Stimulated activated effector memory CD8-positive, alpha-beta T cell treated with anti-CD3 and anti-CD28 coated beads, Interleukin-12 subunit alpha, Interleukin-12 subunit beta, amount 100 ng/mL, for 72 hours (primary cell): ENCODE measurements around the gene FIGN.

Experiments used
- ATAC-seq: fragments of 150-1000 bp; cut with Tn5 transposase; 2 replicates; pipeline ENCODE4 v1.10.0; 2021
- DNase-seq, 2 donors: peaks; one replicate each; pipeline ENCODE4 v3.0.0; 2021 to 2022; ENCODE audit warnings: low spot score in 2 of 2
- H3K27ac Mint-ChIP-seq: one replicate; pipeline ENCODE4 v1.8.0; 2022; ENCODE audit warnings: mild to moderate bottlenecking, mixed read lengths
- H3K36me3 Mint-ChIP-seq: one replicate; pipeline ENCODE4 v1.8.0; 2022; ENCODE audit warnings: mild to moderate bottlenecking, mixed read lengths
- H3K4me1 Mint-ChIP-seq: one replicate; pipeline ENCODE4 v1.8.0; 2022; ENCODE audit warnings: mixed read lengths
- H3K4me3 Mint-ChIP-seq: one replicate; pipeline ENCODE4 v1.8.0; 2022; ENCODE audit warnings: mild to moderate bottlenecking, mixed read lengths
- H3K9me3 Mint-ChIP-seq: one replicate; pipeline ENCODE4 v1.8.0; 2022; ENCODE audit warnings: mixed read lengths

The FIGN gene

DNA sequence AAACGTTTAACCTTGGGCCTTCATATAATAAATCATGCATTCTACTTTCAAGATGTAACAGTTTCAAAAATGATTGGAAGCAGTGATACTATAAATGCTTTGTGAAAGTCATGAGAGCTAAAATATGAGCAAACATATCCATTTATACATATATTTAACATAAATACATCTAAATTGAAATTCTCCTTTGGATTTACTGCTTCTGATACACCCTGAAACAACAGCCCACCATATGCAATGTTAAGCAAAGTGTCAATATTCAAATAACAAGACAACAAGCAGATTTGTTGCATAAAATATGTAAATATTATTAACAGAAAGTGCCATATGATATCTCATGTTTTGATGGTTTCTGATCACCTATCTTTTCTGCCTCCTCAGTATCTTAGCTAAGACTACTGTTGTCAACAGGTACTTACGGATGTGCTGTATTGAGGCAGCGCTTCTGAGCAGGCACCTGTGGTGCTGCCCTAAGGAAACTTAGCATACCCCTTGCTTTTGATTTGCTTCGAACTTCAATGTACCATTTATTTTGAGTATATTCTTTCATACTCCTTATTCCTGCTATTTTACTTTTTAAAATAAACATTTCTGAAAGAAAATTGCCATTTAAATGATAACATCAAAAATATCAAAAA lies 6.1 kb downstream of the FIGN start:
- Mint-ChIP-seq H3K27ac (no peak overlapping the region), H3K4me1 (no peaks in the 10 kb centered on the region), H3K36me3 (no peaks in the 10 kb centered on the region), H3K4me3 (no peak overlapping the region), H3K9me3 (peaks cover 4% of the 10 kb centered on the region)
- ATAC-seq, result no peak
- no peak for DNase-seq

DNA sequence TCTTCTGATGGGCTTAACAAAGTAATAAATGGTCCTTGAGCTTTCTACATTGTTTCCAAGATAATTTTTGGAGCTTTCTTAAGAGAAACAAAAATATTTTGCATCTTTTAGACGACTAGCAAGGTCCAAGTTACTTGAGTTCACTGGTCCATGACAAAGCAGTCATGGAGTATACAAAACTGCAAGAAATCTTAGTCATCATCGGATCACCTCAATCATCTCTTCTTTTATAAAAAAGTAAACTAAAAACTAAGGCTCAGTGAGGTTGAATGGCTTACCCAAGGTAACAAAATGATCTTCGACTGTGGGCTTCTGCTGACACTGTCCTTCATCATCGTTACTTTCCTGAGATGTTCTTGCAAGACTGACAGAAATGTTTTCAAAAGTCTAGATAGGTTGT lies 11.9 kb downstream of the FIGN start:
- Mint-ChIP-seq H3K9me3 (peaks cover 7% of the 10 kb centered on the region), H3K4me3 (no peak overlapping the region), H3K36me3 (no peaks in the 10 kb centered on the region), H3K4me1 (no peaks in the 10 kb centered on the region), H3K27ac (no peak overlapping the region)
- no peak for ATAC-seq
- no peak for DNase-seq

DNA sequence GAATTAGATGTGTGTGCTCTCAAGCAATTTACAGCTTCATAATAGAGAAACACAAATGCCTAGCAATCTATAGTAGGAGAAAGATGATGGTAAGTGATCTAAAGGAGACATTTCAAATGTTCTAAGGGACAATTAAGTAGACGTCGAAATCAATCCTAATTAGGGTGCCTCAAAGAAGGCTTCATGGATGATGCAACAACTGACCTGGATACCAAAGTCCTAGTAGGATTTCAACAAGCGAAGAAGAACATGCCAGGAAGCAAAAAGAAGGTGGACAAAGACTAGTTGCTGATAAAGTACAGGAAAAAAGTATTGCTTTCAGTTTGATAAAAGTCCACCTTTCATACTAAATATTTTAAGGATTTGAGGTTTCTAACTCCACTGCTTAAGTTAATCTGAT lies 12.5 kb downstream of the FIGN start:
- no peak for DNase-seq
- H3K27ac Mint-ChIP-seq, result no peak overlapping the region
- H3K4me1 Mint-ChIP-seq, result no peaks in the 10 kb centered on the region
- no peak for ATAC-seq
- H3K4me3 Mint-ChIP-seq, result no peak overlapping the region
- H3K9me3 Mint-ChIP-seq, result peaks cover 7% of the 10 kb centered on the region
- no peaks in the 10 kb centered on the region for H3K36me3 Mint-ChIP-seq

DNA sequence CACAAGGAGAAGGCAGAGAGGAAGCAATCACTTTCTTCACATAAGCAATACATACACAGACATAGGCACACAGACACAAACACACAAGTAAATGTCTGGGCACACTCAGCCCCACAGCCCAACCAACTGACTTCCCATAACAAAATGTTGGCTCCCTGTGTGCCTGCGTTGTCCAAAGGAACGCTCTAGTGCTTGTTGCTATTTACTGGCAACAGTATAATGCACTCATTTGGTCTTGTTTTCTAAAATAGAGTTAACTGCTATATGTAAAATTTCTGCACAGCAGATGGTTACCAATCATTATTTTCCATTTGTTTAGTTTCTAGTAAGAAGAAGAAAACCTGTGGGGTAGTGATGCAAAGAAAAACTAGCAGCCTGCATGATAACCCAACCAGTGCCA lies 16.5 kb downstream of the FIGN start:
- DNase-seq (no peak), ATAC-seq (no peak)
- Mint-ChIP-seq H3K27ac (no peak overlapping the region), H3K4me1 (no peaks in the 10 kb centered on the region), H3K9me3 (peaks cover 17% of the 10 kb centered on the region), H3K36me3 (no peaks in the 10 kb centered on the region), H3K4me3 (no peak overlapping the region)

DNA sequence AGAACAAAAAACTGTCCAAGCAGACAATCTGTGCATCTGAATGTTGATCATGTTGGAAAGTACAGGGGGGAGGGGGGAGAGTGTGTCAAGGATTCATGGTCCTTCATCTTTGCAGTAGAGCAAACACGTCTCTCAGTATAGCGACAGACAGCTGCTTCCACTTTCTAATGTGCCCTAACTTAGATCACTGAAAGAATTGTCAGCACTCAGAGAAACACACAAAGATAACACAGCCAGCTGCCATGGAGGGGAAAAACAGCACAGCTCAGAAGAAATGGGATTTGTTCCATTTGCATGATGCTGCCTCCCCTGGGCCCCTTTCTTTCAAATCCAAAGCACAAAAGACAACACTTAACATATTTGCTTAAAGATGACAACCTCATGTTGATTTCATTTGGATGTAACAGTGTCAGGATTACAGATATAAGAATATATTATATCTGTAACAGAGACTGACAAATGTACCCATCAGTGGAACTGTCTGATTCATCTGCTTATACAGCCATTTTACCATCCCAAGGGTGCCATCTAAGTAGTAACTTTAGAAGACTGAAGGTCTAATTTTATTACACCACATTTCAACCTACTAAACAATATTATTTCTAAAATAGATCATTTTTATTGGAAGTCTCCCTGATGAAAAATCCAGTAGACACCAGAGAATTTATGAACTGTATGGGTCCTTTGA lies 17.7 kb downstream of the FIGN start:
- ATAC-seq (no peak), DNase-seq (no peak)
- no peak overlapping the region for H3K4me3 Mint-ChIP-seq
- peaks cover 17% of the 10 kb centered on the region for H3K9me3 Mint-ChIP-seq
- H3K4me1 Mint-ChIP-seq, result no peaks in the 10 kb centered on the region
- H3K36me3 Mint-ChIP-seq, result no peaks in the 10 kb centered on the region
- no peak overlapping the region for H3K27ac Mint-ChIP-seq

DNA sequence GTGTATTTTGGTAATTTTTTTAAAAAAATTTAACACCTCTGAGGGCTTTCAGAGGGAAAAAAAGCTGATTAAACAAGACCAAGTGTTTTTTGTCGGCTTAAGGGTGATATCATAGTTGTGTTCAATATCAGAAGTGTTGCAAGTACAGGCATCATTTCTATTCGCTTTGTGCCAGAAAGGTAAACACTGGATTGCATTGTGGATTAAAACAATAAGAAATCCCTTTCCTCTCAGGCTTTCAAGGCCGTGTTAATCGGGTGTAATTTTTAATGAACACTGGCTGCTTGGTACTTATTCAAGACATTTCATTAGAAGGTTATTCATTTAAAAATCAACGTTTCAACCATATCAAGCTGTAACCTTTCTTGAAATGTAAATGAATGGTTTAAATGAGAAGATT lies 18.3 kb downstream of the FIGN start:
- DNase-seq, result no peak
- H3K27ac Mint-ChIP-seq, result no peak overlapping the region
- H3K36me3 Mint-ChIP-seq, result no peaks in the 10 kb centered on the region
- peaks cover 17% of the 10 kb centered on the region for H3K9me3 Mint-ChIP-seq
- H3K4me3 Mint-ChIP-seq, result no peak overlapping the region
- no peak for ATAC-seq
- no peaks in the 10 kb centered on the region for H3K4me1 Mint-ChIP-seq

DNA sequence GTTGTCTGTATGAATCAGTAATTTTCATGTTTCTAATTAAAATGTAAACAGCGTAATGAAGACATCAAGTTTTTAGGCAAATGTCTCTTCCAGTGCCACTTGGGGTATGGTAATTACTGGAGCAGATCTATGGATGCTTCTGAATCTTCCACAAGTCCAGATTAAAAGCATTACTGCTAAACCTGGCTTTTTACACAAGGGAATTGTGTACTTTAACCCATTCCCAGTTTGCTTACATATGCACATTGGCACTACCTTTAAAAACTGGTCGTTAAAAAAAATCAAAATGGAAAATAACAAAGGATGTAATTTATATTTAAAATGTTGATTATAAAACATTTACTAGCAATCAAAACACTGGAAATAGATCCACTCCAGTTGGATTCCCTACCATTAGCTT lies 19.7 kb downstream of the FIGN start:
- Mint-ChIP-seq H3K4me3 (no peak overlapping the region), H3K9me3 (peaks cover 13% of the 10 kb centered on the region), H3K36me3 (no peaks in the 10 kb centered on the region), H3K27ac (no peak overlapping the region), H3K4me1 (no peaks in the 10 kb centered on the region)
- ATAC-seq (no peak), DNase-seq (no peak)

DNA sequence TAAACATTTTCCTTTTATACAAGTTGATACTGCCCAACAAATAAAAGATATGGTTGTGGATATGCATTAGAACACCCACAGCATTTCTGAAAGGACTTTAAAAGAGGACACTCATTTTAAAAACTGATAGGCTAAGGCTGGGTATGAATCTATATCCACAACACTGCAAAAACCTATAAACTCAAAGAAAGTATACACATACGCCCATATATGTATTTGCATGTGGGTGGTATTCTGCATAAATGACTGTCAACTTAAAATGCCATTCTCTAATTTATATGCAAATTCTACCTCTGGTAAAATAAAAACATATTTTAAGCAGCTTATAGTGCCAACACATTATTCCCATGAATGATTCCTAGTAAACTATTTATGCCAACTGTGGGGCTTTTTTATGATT lies 20.1 kb downstream of the FIGN start:
- no peak for ATAC-seq
- Mint-ChIP-seq H3K27ac (no peak overlapping the region), H3K4me1 (no peaks in the 10 kb centered on the region), H3K4me3 (no peak overlapping the region), H3K9me3 (peaks cover 13% of the 10 kb centered on the region), H3K36me3 (no peaks in the 10 kb centered on the region)
- DNase-seq, result no peak

DNA sequence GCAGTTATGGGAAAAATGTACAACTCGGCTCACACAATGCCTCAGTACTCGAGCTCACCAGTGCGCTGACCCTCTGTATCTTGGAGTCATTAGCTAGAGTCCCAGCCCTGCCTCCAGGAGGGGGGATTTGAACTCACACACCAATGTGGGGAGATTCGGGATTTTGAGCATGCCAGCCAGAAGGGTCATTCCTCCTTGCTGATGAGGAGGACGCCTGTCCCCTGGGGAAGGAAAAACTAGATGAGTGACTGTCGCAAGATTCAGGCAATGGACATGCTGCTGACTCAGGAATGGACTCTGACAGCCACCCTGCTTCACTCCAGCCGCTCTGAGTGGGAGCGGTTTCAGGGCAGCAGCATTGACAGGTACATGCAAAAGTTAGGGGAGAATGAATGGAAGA lies 20.6 kb downstream of the FIGN start:
- no peak for DNase-seq
- ATAC-seq, result no peak
- Mint-ChIP-seq H3K4me3 (no peak overlapping the region), H3K27ac (no peak overlapping the region), H3K9me3 (peaks cover 13% of the 10 kb centered on the region), H3K36me3 (no peaks in the 10 kb centered on the region), H3K4me1 (no peaks in the 10 kb centered on the region)

DNA sequence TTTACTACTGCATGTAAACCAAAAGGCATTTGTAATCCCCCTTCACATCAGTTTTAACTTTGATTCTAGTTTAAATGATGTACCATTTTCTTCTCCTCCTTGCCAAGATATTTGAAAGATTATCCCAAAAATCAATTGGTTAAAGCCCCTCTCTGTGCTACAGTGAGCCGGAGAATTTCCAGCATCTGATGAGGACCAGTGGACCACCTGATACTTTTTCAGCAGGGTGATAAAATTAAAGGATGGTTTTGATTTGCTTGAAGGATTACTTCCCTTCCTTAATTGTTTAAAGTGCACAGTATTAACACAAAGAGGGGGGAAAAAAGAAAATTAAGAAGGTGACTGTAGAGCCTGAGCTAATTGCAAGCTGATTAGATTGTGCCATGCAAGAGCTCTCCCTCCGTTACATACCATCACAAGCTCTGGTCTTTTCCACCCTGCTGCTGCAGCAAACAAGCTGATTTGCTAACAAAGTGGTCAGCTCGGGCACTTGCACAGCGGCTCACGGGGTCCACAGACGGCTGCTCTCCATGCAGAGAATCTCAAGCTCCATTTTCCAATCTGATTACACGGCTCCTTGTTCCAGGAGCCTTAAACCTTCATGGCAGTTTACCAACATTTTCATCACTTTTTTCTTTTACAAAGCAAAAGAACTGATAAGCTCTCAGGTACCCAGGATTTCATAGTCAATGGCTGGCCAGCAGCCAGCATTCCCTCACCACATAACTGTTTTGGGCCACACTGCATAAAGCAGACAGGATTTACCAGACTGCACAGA lies 22.1 kb downstream of the FIGN start:
- Mint-ChIP-seq H3K9me3 (peaks cover 10% of the 10 kb centered on the region), H3K36me3 (no peaks in the 10 kb centered on the region), H3K4me3 (no peak overlapping the region), H3K27ac (no peak overlapping the region), H3K4me1 (no peaks in the 10 kb centered on the region)
- ATAC-seq (no peak), DNase-seq (no peak)

DNA sequence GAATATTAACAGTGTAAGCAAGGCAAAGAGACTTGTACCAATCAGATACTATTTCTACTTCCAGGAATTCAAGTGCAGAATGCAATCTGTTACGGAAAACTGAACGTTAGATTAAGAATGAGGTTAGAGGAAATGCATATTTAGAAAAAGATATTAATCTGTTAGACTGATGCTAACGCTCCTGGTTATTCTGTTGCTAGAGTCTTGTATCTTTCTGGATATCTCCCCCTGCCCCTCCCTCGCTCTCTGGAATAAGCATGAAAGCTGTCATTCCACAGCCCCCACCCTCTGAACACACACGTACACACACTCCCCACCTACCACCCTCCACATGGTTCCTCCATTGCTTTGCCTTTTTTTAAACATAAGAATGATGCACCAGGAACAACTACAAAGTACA lies 24.1 kb downstream of the FIGN start:
- no peaks in the 10 kb centered on the region for H3K4me1 Mint-ChIP-seq
- no peak for ATAC-seq

DNA sequence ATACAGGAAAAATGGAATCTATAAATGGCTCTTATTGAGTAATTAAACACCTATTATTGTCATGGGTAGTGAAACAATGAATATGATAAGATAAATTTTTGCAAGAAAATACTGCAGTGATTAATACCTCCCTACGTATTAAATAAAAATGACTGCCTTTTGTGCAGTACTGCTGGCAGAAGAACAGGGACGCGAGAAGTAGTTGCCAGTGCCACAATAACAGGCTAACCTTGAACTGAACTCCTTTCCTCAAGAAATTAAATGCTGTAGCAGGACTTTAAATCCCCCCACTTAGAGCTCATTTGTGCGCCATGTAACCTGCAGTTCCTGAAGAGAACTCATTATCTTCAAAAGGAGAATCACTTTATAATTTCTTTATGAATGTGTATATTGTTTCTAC lies 24.6 kb downstream of the FIGN start:
- ATAC-seq, result no peak
- Mint-ChIP-seq H3K27ac (no peak overlapping the region), H3K4me3 (no peak overlapping the region), H3K4me1 (no peaks in the 10 kb centered on the region), H3K9me3 (peaks cover 10% of the 10 kb centered on the region), H3K36me3 (no peaks in the 10 kb centered on the region)
- no peak for DNase-seq

More for the DNA sequence above, 24.1 kb downstream of the FIGN start:
- no peak overlapping the region for H3K27ac Mint-ChIP-seq
- H3K4me3 Mint-ChIP-seq, result no peak overlapping the region
- H3K9me3 Mint-ChIP-seq, result peaks cover 10% of the 10 kb centered on the region
- H3K36me3 Mint-ChIP-seq, result no peaks in the 10 kb centered on the region
- DNase-seq, result no peak

DNA sequence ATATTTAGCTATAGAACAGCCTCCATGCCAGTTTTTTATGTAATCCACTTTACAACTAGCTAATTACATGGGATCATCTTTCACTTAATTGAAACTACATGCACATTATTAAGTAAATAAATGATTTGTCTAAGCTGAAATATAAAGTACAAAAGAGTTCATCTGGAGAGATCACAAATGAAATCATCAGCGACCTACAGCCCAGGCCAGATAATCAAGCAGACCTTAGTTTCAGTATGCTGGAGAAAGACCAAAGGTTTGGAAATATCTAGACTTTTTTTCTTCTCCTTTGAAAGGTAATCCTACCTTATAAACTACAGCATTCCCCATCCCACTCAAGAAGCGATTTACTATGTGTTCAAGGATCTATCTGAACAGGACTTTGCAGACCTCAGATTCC lies 26.5 kb downstream of the FIGN start:
- H3K27ac Mint-ChIP-seq, result no peak overlapping the region
- ATAC-seq, result no peak
- H3K9me3 Mint-ChIP-seq, result peaks cover 2% of the 10 kb centered on the region
- H3K4me1 Mint-ChIP-seq, result no peaks in the 10 kb centered on the region
- no peak for DNase-seq
- H3K36me3 Mint-ChIP-seq, result no peaks in the 10 kb centered on the region
- no peak overlapping the region for H3K4me3 Mint-ChIP-seq

DNA sequence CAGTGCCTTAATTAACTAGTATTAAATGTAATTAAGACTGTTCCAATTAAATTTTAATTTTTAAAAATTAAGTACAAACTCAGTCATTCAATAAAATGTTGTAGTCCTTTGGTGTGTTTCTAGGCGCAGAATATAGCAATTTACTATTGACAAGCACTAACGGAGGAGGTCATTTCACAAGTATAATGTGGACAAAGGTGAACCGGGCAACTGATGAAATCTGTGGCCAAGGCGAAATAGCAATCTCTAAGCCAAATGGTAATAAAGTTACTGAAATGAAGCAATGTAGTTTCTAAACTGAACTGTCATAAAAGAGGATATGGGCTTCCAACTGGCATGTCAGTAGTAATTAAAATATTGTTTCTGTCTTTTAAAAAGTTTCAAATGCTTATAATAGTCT lies 27.5 kb downstream of the FIGN start:
- H3K9me3 Mint-ChIP-seq, result peaks cover 2% of the 10 kb centered on the region
- H3K4me1 Mint-ChIP-seq, result no peaks in the 10 kb centered on the region
- H3K27ac Mint-ChIP-seq, result no peak overlapping the region
- ATAC-seq (no peak), DNase-seq (no peak)
- H3K36me3 Mint-ChIP-seq, result no peaks in the 10 kb centered on the region
- H3K4me3 Mint-ChIP-seq, result no peak overlapping the region

DNA sequence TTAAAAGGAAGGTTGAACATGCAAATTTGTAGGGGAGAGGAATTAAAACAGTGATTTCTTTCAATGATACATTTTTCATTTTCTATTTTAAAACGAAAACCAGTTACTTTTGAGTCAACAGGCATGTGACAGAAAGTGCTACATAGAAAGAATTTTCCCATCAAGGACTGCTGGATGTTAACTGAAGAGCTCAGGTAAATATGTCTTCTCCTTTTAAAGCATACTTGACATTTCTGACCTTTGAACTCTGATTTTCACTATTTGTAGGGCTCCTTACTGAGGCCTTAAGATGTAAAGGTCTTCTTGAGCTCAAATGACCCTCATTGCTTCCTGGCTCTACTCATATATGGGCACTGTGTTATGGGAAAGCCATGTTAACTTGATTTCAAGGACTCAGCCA lies 32.4 kb downstream of the FIGN start:
- no peak overlapping the region for H3K27ac Mint-ChIP-seq
- no peak overlapping the region for H3K4me3 Mint-ChIP-seq
- ATAC-seq (no peak), DNase-seq (no peak)
- peaks cover 10% of the 10 kb centered on the region for H3K9me3 Mint-ChIP-seq
- H3K36me3 Mint-ChIP-seq, result no peaks in the 10 kb centered on the region
- no peaks in the 10 kb centered on the region for H3K4me1 Mint-ChIP-seq
